Left colon (tissue), 2 donors: ENCODE results near the gene USP14. TPM values are rescaled to one million over a fixed set of nuclear protein-coding genes. Genes with fewer than 3 reads are reported as not detected.
"Not testable (repeated sequence)": the region's sequence is repeated elsewhere in the genome, so short reads cannot be mapped to it uniquely, and the experiment has no call there.

Experiments used
- ATAC-seq: fragments of 200-7000 bp; cut with Tn5 transposase; one replicate; pipeline ENCODE4 v1.9.1; 2020; ENCODE audit warnings: mild to moderate bottlenecking, moderate library complexity
- DNase-seq, 2 donors: peaks; one replicate each; pipeline ENCODE4 v3.0.0-alpha.2; 2020
- intact Hi-C, 2 donors: fragments of 100-400 bp; cut with DNase I in 1 of 2; cut with micrococcal nuclease in 1 of 2; formaldehyde crosslinking; loops; one replicate each; pipeline versions ENCODE4 v1.11.2 to v1.14.0; 2022; cut with DNase I, micrococcal nuclease
- long read RNA-seq: library from polyadenylated mRNA; unstranded; transcript quantifications from one replicate; pipeline ENCODE4 v2.0.0, GENCODE V29; 2021
- total RNA-seq, 2 donors: library from RNA; stranded (reverse); fragmentation: NEBNext Ultra II Directional; extraction: Animal tissue kit (Norgen Biotek cat#: 25700); gene quantifications; one replicate each; pipeline ENCODE4 v1.2.1, GENCODE V29; 2021
- donor health status: DM: no; HTN: no; CAD: no.
- donor health status: DM: yes; HTN: yes; CAD: no.

The USP14 gene
- 10 to 100 TPM; 27.9 to 39.3 TPM for total RNA-seq
- long read RNA-seq, full-length matches to known transcripts = 71 of 79 reads
- long read RNA-seq, partial matches to known transcripts = 1 of 79 reads
- long read RNA-seq, other reads (novel, unspliced or antisense) = 7 of 79 reads

GRCh38 chr18:158128-159036 is at the start of gene USP14:
Gene USP14, plus strand, starts transcription at chr18:158557. Its CDS starts 142 bp downstream, at chr18:158699.
- intact Hi-C loops = no loop called here
- DNase-seq = peak; percentile 98 to 99
- peak; percentile 96 for ATAC-seq

- intact Hi-C loops, ATAC-seq: not testable (repeated sequence)
These were observed 49.7 kb upstream of the USP14 start for GRCh38 chr18:108665-109063.

GRCh38 chr18:109130-109921 is 49.0 kb upstream of the USP14 start:
- intact Hi-C loops, ATAC-seq: not testable (repeated sequence)

More at GRCh38 chr18:108665-109063, 49.7 kb upstream of the USP14 start:
- DNase-seq = not testable (repeated sequence)

GRCh38 chr18:109922-110261 is 48.5 kb upstream of the USP14 start:
- DNase-seq, ATAC-seq, intact Hi-C loops: not testable (repeated sequence)

More at GRCh38 chr18:109130-109921, 49.0 kb upstream of the USP14 start:
- peak; percentile 32 to 57 for DNase-seq

- ATAC-seq, intact Hi-C loops, DNase-seq: not testable (repeated sequence)
These were observed 47.8 kb upstream of the USP14 start for GRCh38 chr18:110351-111201.

- intact Hi-C loops = no loop called here
- ATAC-seq (peak; percentile 79), DNase-seq (peak; percentile 69 to 72)
These were observed 46.9 kb upstream of the USP14 start for GRCh38 chr18:111306-112014.

GRCh38 chr18:112015-112733 is 46.2 kb upstream of the USP14 start:
- DNase-seq (peak; percentile 38 to 62), ATAC-seq (peak; percentile 14)
- intact Hi-C loops = not testable (repeated sequence)

GRCh38 chr18:120539-121260 is 37.7 kb upstream of the USP14 start:
- DNase-seq, intact Hi-C loops, ATAC-seq: not testable (repeated sequence)

GRCh38 chr18:135045-135444 is 23.3 kb upstream of the USP14 start:
- intact Hi-C loops = no loop called here
- no peak for ATAC-seq
- DNase-seq = no peak

GRCh38 chr18:136433-136832 is 21.9 kb upstream of the USP14 start:
- intact Hi-C loops = no loop called here
- ATAC-seq (no peak), DNase-seq (no peak)

GRCh38 chr18:137327-137726 is 21.0 kb upstream of the USP14 start:
- ATAC-seq = no peak
- intact Hi-C loops = no loop called here
- no peak for DNase-seq

- ATAC-seq = no peak
- intact Hi-C loops = no loop called here
- no peak for DNase-seq
These were observed 17.6 kb upstream of the USP14 start for GRCh38 chr18:140670-141266.

- intact Hi-C loops, DNase-seq, ATAC-seq: not testable (repeated sequence)
These were observed 15.6 kb upstream of the USP14 start for GRCh38 chr18:142624-143296.

- intact Hi-C loops = no loop called here
- DNase-seq (no peak), ATAC-seq (no peak)
These were observed 9.5 kb upstream of the USP14 start for GRCh38 chr18:148841-149240.

GRCh38 chr18:154151-154550 is 4.2 kb upstream of the USP14 start:
- intact Hi-C loops = no loop called here
- ATAC-seq = no peak
- no peak for DNase-seq

- intact Hi-C loops = no loop called here
- DNase-seq = no peak
These were observed 2.7 kb upstream of the USP14 start for GRCh38 chr18:155688-156087.

More at GRCh38 chr18:155688-156087, 2.7 kb upstream of the USP14 start:
- no peak for ATAC-seq
